A673 (cell line): ENCODE data around the gene PSMG1. TPM values are rescaled to one million over a fixed set of nuclear protein-coding genes. Genes with fewer than 3 reads are reported as not detected.

Experiments
- BruUV-seq: library from RNA; stranded (reverse); fragments of 400-500 nt; replicated peaks from 2 replicates; lab custom pipeline; 2021; lab: Mats Ljungman, UMichigan
- CTCF ChIA-PET: fragments of 300-600 bp; sonication (Branson Sonifier 250); formaldehyde crosslinking; loops from one replicate; lab custom pipeline; 2022; ENCODE audit warnings: antibody characterized with exemption; lab: Charles Lee
- POLR2A ChIA-PET: fragments of 300-600 bp; sonication (Branson Sonifier 250); formaldehyde crosslinking; loops from one replicate; lab custom pipeline; 2022; ENCODE audit warnings: antibody characterized with exemption; ENCODE audit not compliant: low non-redundant PET; lab: Charles Lee
- DNase-seq: peaks from one replicate; pipeline ENCODE4 v3.0.0-alpha.2; 2015; ENCODE audit warnings: low spot score
- H3K27ac ChIP-seq: fragments of 200-600 bp; sonication (generic); 2 replicates; pipeline ENCODE4 v1.5.1; 2016; ENCODE audit warnings: mixed run types, low read depth, mild to moderate bottlenecking, mixed read lengths, antibody characterized with exemption, low read length; ENCODE audit not compliant: poor library complexity, severe bottlenecking
- H3K27me3 ChIP-seq: fragments of 200-600 bp; sonication (generic); replicated peaks from 2 replicates; pipeline ENCODE4 v1.6.1; 2017; ENCODE audit warnings: mixed run types, low read depth, mild to moderate bottlenecking, mixed read lengths, antibody characterized with exemption, low read length; ENCODE audit not compliant: insufficient read depth, poor library complexity
- H3K36me3 ChIP-seq: fragments of 200-600 bp; sonication (generic); 2 replicates; pipeline ENCODE4 v1.6.1; 2016; ENCODE audit warnings: mixed run types, mild to moderate bottlenecking, mixed read lengths, antibody characterized with exemption, low read length; ENCODE audit not compliant: insufficient read depth, poor library complexity, severe bottlenecking
- H3K4me1 ChIP-seq: fragments of 200-600 bp; sonication (generic); 2 replicates; pipeline ENCODE4 v1.6.1; 2017; ENCODE audit warnings: mixed run types, mild to moderate bottlenecking, mixed read lengths, antibody characterized with exemption, low read length; ENCODE audit not compliant: insufficient read depth, poor library complexity, severe bottlenecking
- H3K4me3 ChIP-seq: fragments of 200-600 bp; sonication (generic); 2 replicates; pipeline ENCODE4 v1.5.1; 2016; ENCODE audit warnings: low read depth, mixed run types, mild to moderate bottlenecking, mixed read lengths, low read length; ENCODE audit not compliant: poor library complexity, severe bottlenecking
- H3K9me3 ChIP-seq: fragments of 200-600 bp; sonication (generic); 2 replicates; pipeline ENCODE4 v1.6.1; 2016; ENCODE audit warnings: mixed run types, low read depth, mild to moderate bottlenecking, mixed read lengths, antibody characterized with exemption, low read length; ENCODE audit not compliant: poor library complexity, severe bottlenecking
- EZH2 ChIP-seq: fragments of 200-600 bp; sonication (generic); IDR thresholded peaks from 2 replicates; pipeline ENCODE4 v1.6.1; 2017; ENCODE audit warnings: borderline replicate concordance, low read depth, mild to moderate bottlenecking, mixed read lengths, antibody characterized with exemption, low read length; ENCODE audit not compliant: poor library complexity, severe bottlenecking
- intact Hi-C: fragments of 100-400 bp; cut with micrococcal nuclease; formaldehyde crosslinking; loops from one replicate; pipeline ENCODE4 v1.10.0; 2022; ENCODE audit not compliant: unreplicated experiment
- total RNA-seq: library from RNA; stranded (reverse); gene quantifications from 2 replicates; pipeline ENCODE4 v1.2.3, GENCODE V29; 2021
- TF ChIP-seq, protein P1 (sequence below): fragments of 300-800, 200-600 bp; sonication (generic); conservative IDR thresholded peaks from 2 replicates; pipeline ENCODE4 v1.5.1; 2017; ENCODE audit warnings: low read depth, mild to moderate bottlenecking, antibody characterized with exemption, low read length, moderate library complexity, mixed read lengths

Gene PSMG1
- total RNA-seq, 1 experiment from 2014 or later, result 101 TPM

DNA sequence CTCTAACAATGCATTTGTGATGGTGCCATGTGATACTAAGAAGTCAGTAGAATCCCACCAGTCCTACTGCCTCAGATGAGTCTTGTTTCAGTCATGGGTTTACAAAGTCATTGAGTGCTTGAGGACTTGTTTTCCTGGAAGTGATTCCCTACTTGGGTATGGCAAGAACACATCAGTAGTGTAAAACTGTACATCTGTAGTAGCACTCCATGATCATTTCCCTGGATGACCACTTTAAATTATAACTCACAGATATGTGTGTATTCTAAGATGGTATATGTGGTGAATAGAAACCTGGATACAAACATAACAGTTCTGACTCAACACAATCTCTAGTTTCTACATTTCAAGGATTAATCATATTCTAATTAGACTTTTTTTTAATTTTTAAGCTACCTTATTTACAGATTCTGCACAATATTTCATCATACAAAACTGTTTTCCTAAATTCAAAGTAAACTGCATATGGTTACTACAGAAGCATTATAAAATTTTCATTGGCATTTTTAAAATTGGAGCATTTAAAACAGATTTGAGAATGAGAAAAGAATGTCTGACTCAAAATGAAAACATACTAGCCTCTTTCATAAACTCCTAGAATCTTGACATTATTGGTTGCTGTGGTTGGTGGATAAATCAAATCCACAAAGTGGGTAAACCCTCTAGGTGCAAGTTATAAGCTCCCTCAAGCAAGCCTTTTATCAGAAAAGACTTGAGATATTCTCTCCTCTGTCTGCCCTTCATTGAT is 6.8 kb upstream of the PSMG1 start:
- Histone ChIP-seq H3K27me3 (no peaks in the 10 kb centered on the region), H3K4me1 (no peaks in the 10 kb centered on the region), H3K9me3 (no peaks in the 10 kb centered on the region), H3K4me3 (no peak overlapping the region), H3K27ac (no peak overlapping the region), H3K36me3 (no peaks in the 10 kb centered on the region)
- no peak for DNase-seq
- ChIA-PET POLR2A (no interaction called here), CTCF (no interaction called here)
- BruUV-seq, result no TSS peak
- intact Hi-C loops, result no loop called here
- no peak for TF ChIP-seq EZH2
- TF ChIP-seq, protein P1, sequence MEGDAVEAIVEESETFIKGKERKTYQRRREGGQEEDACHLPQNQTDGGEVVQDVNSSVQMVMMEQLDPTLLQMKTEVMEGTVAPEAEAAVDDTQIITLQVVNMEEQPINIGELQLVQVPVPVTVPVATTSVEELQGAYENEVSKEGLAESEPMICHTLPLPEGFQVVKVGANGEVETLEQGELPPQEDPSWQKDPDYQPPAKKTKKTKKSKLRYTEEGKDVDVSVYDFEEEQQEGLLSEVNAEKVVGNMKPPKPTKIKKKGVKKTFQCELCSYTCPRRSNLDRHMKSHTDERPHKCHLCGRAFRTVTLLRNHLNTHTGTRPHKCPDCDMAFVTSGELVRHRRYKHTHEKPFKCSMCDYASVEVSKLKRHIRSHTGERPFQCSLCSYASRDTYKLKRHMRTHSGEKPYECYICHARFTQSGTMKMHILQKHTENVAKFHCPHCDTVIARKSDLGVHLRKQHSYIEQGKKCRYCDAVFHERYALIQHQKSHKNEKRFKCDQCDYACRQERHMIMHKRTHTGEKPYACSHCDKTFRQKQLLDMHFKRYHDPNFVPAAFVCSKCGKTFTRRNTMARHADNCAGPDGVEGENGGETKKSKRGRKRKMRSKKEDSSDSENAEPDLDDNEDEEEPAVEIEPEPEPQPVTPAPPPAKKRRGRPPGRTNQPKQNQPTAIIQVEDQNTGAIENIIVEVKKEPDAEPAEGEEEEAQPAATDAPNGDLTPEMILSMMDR, result no peak

DNA sequence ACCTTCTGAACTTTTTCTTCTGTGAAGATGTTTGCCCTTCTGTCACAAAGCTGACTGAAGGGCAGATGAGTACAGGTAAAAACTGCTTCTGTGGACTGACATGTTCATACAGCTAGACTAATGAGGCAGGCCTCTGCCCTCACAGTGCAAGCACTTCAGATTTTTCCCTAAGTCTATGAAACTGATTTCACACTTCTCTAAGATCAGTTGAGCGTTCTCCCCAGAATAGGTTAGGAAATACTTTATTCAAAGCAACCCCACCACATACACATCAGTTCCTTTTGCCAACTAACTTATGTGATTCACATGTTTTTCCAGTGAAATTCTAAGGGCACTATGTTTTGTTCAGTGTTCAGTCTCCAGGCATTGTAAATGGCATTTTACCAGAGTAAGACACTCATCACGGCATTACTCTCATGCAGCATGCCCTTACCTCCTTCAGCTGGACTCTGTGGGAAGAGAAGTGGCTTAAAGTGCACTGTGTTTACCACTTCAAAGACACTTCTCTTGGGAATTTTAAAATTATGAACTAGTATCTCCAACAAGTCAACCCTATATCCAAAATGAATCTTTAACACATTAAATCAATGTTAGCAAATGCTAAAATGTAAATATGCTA is 5.4 kb upstream of the PSMG1 start:
- BruUV-seq, result no TSS peak
- DNase-seq, result no peak
- ChIA-PET CTCF (no interaction called here), POLR2A (interaction anchor here (0.5 kb wide), 1 partner anchor 202 kb away, joined by 5 read pairs; no protein-coding TSS in a partner anchor)
- Histone ChIP-seq H3K27ac (no peak overlapping the region), H3K36me3 (no peaks in the 10 kb centered on the region), H3K27me3 (no peaks in the 10 kb centered on the region), H3K9me3 (no peaks in the 10 kb centered on the region), H3K4me3 (no peak overlapping the region), H3K4me1 (no peaks in the 10 kb centered on the region)
- intact Hi-C loops, result no loop called here
- TF ChIP-seq, protein P1, result no peak
- TF ChIP-seq EZH2, result no peak

DNA sequence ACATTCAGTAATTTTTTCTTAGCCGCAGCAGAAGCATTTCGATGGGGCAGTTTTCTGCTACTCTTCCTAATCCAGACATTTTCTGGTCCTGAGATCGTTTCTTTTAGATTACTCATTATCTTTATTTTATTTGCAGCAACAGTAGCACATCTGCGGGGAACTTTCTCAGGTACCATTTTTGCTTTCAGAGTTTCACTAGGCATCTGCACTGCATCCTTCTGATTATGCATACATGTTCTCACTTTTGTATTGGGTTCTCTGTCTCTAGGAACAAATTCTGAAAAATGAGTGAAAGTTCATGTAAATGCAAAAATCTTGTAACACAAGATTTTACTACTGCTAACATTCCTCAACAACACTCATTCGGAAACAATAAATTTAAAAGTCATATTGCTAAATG is 3.9 kb upstream of the PSMG1 start:
- no peaks in the 10 kb centered on the region for H3K36me3 ChIP-seq
- POLR2A ChIA-PET, result no interaction called here

More for the DNA sequence above, 3.9 kb upstream of the PSMG1 start:
- no TSS peak for BruUV-seq
- Histone ChIP-seq H3K9me3 (no peaks in the 10 kb centered on the region), H3K27ac (no peak overlapping the region), H3K4me3 (no peak overlapping the region), H3K27me3 (no peaks in the 10 kb centered on the region), H3K4me1 (peaks cover 4% of the 10 kb centered on the region)
- CTCF ChIA-PET, result no interaction called here
- intact Hi-C loops, result no loop called here
- TF ChIP-seq, protein P1, result no peak
- no peak for TF ChIP-seq EZH2
- DNase-seq, result no peak
